ENCODE data around the gene LCP2.

LCP2 gene

GRCh38 chr5:170223360-170223759 lies 74.2 kb downstream of the LCP2 start:
- TF ChIP-seq CTCF (IDR thresholded peaks at IDR 0.05; ENCODE audit: low read depth, low read length), result no peak
- no peak overlapping the region for H3K4me3 ChIP-seq (replicated peaks in 1 of 2; ENCODE audit: low read depth in 2 of 2, low read length in 2 of 2)
- DNase-seq (ENCODE audit: low read depth in 2 of 2), result peak in 1 of 2 donors; percentile 69

- TF ChIP-seq CTCF (IDR thresholded peaks at IDR 0.05; ENCODE audit: low read depth, low read length), result peak; percentile 5
- peak; percentile 28 to 41 for DNase-seq (ENCODE audit: low read depth in 2 of 2)
- no peak overlapping the region for H3K4me3 ChIP-seq (replicated peaks in 1 of 2; ENCODE audit: low read depth in 2 of 2, low read length in 2 of 2)
These were observed 76.2 kb downstream of the LCP2 start for GRCh38 chr5:170221327-170221741.

- no peak for DNase-seq (ENCODE audit: low read depth in 2 of 2)
- no peak for TF ChIP-seq CTCF (IDR thresholded peaks at IDR 0.05; ENCODE audit: low read depth, low read length)
- H3K4me3 ChIP-seq (replicated peaks in 1 of 2; ENCODE audit: low read depth in 2 of 2, low read length in 2 of 2), result no peak overlapping the region
These were observed 77.4 kb downstream of the LCP2 start for GRCh38 chr5:170220191-170220590.

GRCh38 chr5:170219615-170220014 lies 78.0 kb downstream of the LCP2 start:
- DNase-seq (ENCODE audit: low read depth in 2 of 2), result peak; percentile 12 to 72
- no peak overlapping the region for H3K4me3 ChIP-seq (replicated peaks in 1 of 2; ENCODE audit: low read depth in 2 of 2, low read length in 2 of 2)
- no peak for TF ChIP-seq CTCF (IDR thresholded peaks at IDR 0.05; ENCODE audit: low read depth, low read length)

GRCh38 chr5:170218726-170219125 lies 78.9 kb downstream of the LCP2 start:
- no peak for DNase-seq (ENCODE audit: low read depth in 2 of 2)
- TF ChIP-seq CTCF (IDR thresholded peaks at IDR 0.05; ENCODE audit: low read depth, low read length), result no peak
- no peak overlapping the region for H3K4me3 ChIP-seq (replicated peaks in 1 of 2; ENCODE audit: low read depth in 2 of 2, low read length in 2 of 2)

GRCh38 chr5:170217831-170218230 lies 79.7 kb downstream of the LCP2 start:
- no peak for TF ChIP-seq CTCF (IDR thresholded peaks at IDR 0.05; ENCODE audit: low read depth, low read length)
- no peak overlapping the region for H3K4me3 ChIP-seq (replicated peaks in 1 of 2; ENCODE audit: low read depth in 2 of 2, low read length in 2 of 2)
- DNase-seq (ENCODE audit: low read depth in 2 of 2), result no peak

- DNase-seq (ENCODE audit: low read depth in 2 of 2), result peak; percentile 75 to 79
- no peak overlapping the region for H3K4me3 ChIP-seq (replicated peaks in 1 of 2; ENCODE audit: low read depth in 2 of 2, low read length in 2 of 2)
- peak; percentile 64 for TF ChIP-seq CTCF (IDR thresholded peaks at IDR 0.05; ENCODE audit: low read depth, low read length)
These were observed 81.2 kb downstream of the LCP2 start for GRCh38 chr5:170216257-170216864.
